Ishikawa (cell line): Measurements from ENCODE around the gene GARIN5B.

ENCODE experiments used
- CEBPB ChIP-seq: IDR thresholded peaks from 2 replicates; pipeline ENCODE4 v1.6.1; 2012
- CREB1 ChIP-seq: IDR thresholded peaks from 2 replicates; pipeline ENCODE4 v1.6.1; 2012; ENCODE audit warnings: low read depth
- EGR1 ChIP-seq: IDR thresholded peaks from 2 replicates; pipeline ENCODE4 v1.6.1; 2012
- EP300 ChIP-seq: IDR thresholded peaks from 2 replicates; pipeline ENCODE4 v1.6.1; 2012; ENCODE audit warnings: borderline replicate concordance
- FOXM1 ChIP-seq: IDR thresholded peaks from 2 replicates; pipeline ENCODE4 v1.6.1; 2012; ENCODE audit warnings: low read depth, borderline replicate concordance
- MAX ChIP-seq: IDR thresholded peaks from 2 replicates; pipeline ENCODE4 v1.6.1; 2012
- NFIC ChIP-seq: IDR thresholded peaks from 2 replicates; pipeline ENCODE4 v1.6.1; 2012
- RAD21 ChIP-seq: IDR thresholded peaks from 2 replicates; pipeline ENCODE4 v1.6.1; 2012; ENCODE audit warnings: low read depth
- TAF1 ChIP-seq: IDR thresholded peaks from 2 replicates; pipeline ENCODE4 v1.6.1; 2012; ENCODE audit warnings: low read depth, mild to moderate bottlenecking
- TCF12 ChIP-seq: IDR thresholded peaks from 2 replicates; pipeline ENCODE4 v1.6.1; 2012; ENCODE audit warnings: low read depth
- TEAD4 ChIP-seq: IDR thresholded peaks from 2 replicates; pipeline ENCODE4 v1.6.1; 2012
- USF1 ChIP-seq: IDR thresholded peaks from 2 replicates; pipeline ENCODE4 v1.6.1; 2012
- YY1 ChIP-seq: IDR thresholded peaks from 2 replicates; pipeline ENCODE4 v1.6.1; 2012; ENCODE audit warnings: low read depth
- ZBTB7A ChIP-seq: IDR thresholded peaks from 2 replicates; pipeline ENCODE4 v1.6.1; 2012; ENCODE audit warnings: low read depth
- TF ChIP-seq, protein P1 (sequence below): IDR thresholded peaks from 2 replicates; pipeline ENCODE4 v1.6.1; 2012; ENCODE audit warnings: low read depth, mild to moderate bottlenecking

The GARIN5B gene

GRCh38 chr19:55346725-55347441, 16.2 kb downstream of the GARIN5B start:
- TF ChIP-seq TCF12 (no peak), YY1 (no peak)

GRCh38 chr19:55345818-55346724, 17.0 kb downstream of the GARIN5B start:
- TF ChIP-seq YY1 (no peak), EGR1 (no peak), ZBTB7A (0 out of 2 replicates have a peak, but pooled peaks have one; percentile 16), NFIC (peak; percentile 89), FOXM1 (no peak), TEAD4 (no peak), CEBPB (no peak), TCF12 (peak; percentile 26; the same call in 1 of the 2 replicates), MAX (peak; percentile 39), RAD21 (no peak), EP300 (peak; percentile 26; the same call in 1 of the 2 replicates), USF1 (no peak)
- TF ChIP-seq, protein P1, sequence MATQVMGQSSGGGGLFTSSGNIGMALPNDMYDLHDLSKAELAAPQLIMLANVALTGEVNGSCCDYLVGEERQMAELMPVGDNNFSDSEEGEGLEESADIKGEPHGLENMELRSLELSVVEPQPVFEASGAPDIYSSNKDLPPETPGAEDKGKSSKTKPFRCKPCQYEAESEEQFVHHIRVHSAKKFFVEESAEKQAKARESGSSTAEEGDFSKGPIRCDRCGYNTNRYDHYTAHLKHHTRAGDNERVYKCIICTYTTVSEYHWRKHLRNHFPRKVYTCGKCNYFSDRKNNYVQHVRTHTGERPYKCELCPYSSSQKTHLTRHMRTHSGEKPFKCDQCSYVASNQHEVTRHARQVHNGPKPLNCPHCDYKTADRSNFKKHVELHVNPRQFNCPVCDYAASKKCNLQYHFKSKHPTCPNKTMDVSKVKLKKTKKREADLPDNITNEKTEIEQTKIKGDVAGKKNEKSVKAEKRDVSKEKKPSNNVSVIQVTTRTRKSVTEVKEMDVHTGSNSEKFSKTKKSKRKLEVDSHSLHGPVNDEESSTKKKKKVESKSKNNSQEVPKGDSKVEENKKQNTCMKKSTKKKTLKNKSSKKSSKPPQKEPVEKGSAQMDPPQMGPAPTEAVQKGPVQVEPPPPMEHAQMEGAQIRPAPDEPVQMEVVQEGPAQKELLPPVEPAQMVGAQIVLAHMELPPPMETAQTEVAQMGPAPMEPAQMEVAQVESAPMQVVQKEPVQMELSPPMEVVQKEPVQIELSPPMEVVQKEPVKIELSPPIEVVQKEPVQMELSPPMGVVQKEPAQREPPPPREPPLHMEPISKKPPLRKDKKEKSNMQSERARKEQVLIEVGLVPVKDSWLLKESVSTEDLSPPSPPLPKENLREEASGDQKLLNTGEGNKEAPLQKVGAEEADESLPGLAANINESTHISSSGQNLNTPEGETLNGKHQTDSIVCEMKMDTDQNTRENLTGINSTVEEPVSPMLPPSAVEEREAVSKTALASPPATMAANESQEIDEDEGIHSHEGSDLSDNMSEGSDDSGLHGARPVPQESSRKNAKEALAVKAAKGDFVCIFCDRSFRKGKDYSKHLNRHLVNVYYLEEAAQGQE = no peak

- TF ChIP-seq FOXM1 = no peak
- no peak for TF ChIP-seq ZBTB7A
- TF ChIP-seq EGR1 = peak; percentile 79
These were observed 17.8 kb downstream of the GARIN5B start for GRCh38 chr19:55345101-55345817.

- TF ChIP-seq TCF12 (no peak), FOXM1 (no peak), EGR1 (no peak), MAX (no peak), EP300 (no peak), NFIC (no peak), USF1 (no peak), YY1 (no peak), ZBTB7A (no peak), TEAD4 (no peak), TAF1 (no peak), CEBPB (no peak), CREB1 (no peak)
These were observed 18.6 kb downstream of the GARIN5B start for GRCh38 chr19:55344444-55344843.

DNA sequence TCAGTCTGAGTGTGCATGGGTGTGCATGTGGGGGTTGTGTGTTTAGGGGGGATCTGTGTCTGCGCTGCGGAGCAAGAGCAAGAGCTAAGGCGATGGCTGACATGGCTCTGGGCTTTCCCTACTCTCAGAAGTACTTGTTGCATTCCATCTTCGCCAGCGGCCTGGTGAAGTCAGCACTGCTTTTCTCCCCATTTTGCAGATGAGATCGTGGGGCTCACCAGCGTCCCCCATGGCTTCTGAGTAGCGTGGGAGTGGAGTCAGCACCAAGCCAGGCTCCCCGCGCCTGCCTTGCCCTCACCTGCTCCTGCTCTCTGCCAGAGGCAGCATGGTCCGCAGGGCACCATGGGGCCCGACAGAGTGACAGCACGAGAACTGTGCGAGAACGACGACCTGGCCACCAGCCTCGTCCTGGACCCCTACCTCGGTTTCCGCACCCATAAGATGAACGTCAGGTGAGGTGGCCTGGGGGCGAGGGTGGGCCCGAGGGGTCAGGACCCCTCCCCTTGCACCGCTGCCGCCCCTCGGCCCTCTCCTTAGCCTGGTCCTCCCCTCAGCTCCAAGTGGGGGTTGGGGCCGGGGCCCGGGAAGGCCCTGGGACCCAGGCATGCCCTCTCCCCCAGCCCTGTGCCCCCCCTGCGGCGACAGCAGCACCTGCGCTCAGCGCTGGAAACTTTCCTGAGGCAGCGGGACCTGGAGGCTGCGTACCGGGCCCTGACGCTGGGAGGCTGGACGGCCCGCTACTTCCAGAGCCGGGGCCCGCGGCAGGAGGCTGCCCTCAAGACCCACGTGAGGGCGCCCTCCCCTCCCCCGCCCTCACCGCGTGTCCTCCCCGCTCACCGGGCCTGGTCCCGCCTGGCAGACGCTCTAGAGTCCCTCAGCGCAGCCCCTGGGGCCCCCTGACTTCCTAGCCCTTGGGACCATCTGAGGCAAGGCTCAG, 21.2 kb downstream of the GARIN5B start:
- no peak for TF ChIP-seq CEBPB
- no peak for TF ChIP-seq TCF12
- TF ChIP-seq RAD21 = no peak
- TF ChIP-seq EP300 = no peak
- no peak for TF ChIP-seq MAX
- TF ChIP-seq TAF1 = no peak
- TF ChIP-seq NFIC = no peak
- no peak for TF ChIP-seq YY1
- TF ChIP-seq ZBTB7A = no peak
- TF ChIP-seq FOXM1 = no peak
- no peak for TF ChIP-seq EGR1
- TF ChIP-seq USF1 = no peak
- no peak for TF ChIP-seq TEAD4
- TF ChIP-seq, protein P1 = no peak
- TF ChIP-seq CREB1 = no peak
